PC-9 (cell line): ENCODE results near the gene OFD1. TPM values are rescaled to one million over a fixed set of nuclear protein-coding genes. Genes with fewer than 3 reads are reported as not detected.

Experiments
- BruUV-seq: library from RNA; stranded (reverse); fragments of 400-500 nt; replicated peaks from 2 replicates; lab custom pipeline; 2021; lab: Mats Ljungman, UMichigan
- CTCF ChIA-PET: fragments of 300-600 bp; sonication (Branson Sonifier 250); formaldehyde crosslinking; loops from one replicate; lab custom pipeline; 2022; ENCODE audit warnings: antibody characterized with exemption; lab: Charles Lee
- POLR2A ChIA-PET: fragments of 300-600 bp; sonication (Branson Sonifier 250); formaldehyde crosslinking; loops from one replicate; lab custom pipeline; 2022; ENCODE audit warnings: antibody characterized with exemption; ENCODE audit not compliant: unreplicated experiment; lab: Charles Lee
- DNase-seq, 2 experiments: peaks; one replicate each; pipeline versions ENCODE4 v3.0.0 to v3.0.0-alpha.2; 2015 to 2022; ENCODE audit warnings: mixed read lengths in 1 of 2
- H2AFZ ChIP-seq: fragments of 200-600 bp; sonication (generic); 2 replicates; pipeline ENCODE4 v1.8.1; 2017; ENCODE audit warnings: antibody characterized with exemption
- H3F3A ChIP-seq: fragments of 200-600 bp; sonication (generic); 2 replicates; pipeline ENCODE4 v1.8.1; 2017; ENCODE audit warnings: antibody characterized with exemption, mild to moderate bottlenecking, low read depth; ENCODE audit not compliant: insufficient read depth
- H3K27ac ChIP-seq: fragments of 200-600 bp; sonication (generic); 2 replicates; pipeline ENCODE4 v1.6.1; 2016; ENCODE audit warnings: mixed run types
- H3K27me3 ChIP-seq: fragments of 200-600 bp; sonication (generic); 2 replicates; pipeline ENCODE4 v1.6.1; 2016; ENCODE audit warnings: low read depth, mixed run types; ENCODE audit not compliant: insufficient read depth
- H3K36me3 ChIP-seq: fragments of 200-600 bp; sonication (generic); 2 replicates; pipeline ENCODE4 v1.6.1; 2016; ENCODE audit warnings: low read depth, mixed run types
- H3K4me1 ChIP-seq: fragments of 200-600 bp; sonication (generic); replicated peaks from 2 replicates; pipeline ENCODE4 v1.6.1; 2016; ENCODE audit warnings: mixed run types; ENCODE audit not compliant: insufficient read depth
- H3K4me2 ChIP-seq: fragments of 200-600 bp; sonication (generic); 2 replicates; pipeline ENCODE4 v1.6.1; 2017; ENCODE audit warnings: mixed run types
- H3K4me3 ChIP-seq: fragments of 200-600 bp; sonication (generic); 2 replicates; pipeline ENCODE4 v1.6.1; 2016; ENCODE audit warnings: mixed run types
- H3K79me2 ChIP-seq: fragments of 200-600 bp; sonication (generic); 2 replicates; pipeline ENCODE4 v1.6.1; 2017; ENCODE audit warnings: low read depth, mixed run types
- H3K9me2 ChIP-seq: fragments of 200-600 bp; sonication (generic); 2 replicates; pipeline ENCODE4 v1.8.1; 2017; ENCODE audit warnings: mild to moderate bottlenecking; ENCODE audit not compliant: insufficient read depth
- H3K9me3 ChIP-seq: fragments of 200-600 bp; sonication (generic); 2 replicates; pipeline ENCODE4 v1.8.1; 2016; ENCODE audit warnings: low read depth; ENCODE audit not compliant: insufficient read depth
- H4K20me1 ChIP-seq: fragments of 200-600 bp; sonication (generic); 2 replicates; pipeline ENCODE4 v1.8.1; 2017; ENCODE audit not compliant: insufficient read depth
- EZH2 ChIP-seq: fragments of 200-600 bp; sonication (generic); IDR thresholded peaks from 2 replicates; pipeline ENCODE4 v1.8.0; 2017; ENCODE audit warnings: antibody characterized with exemption, low read depth
- intact Hi-C: fragments of 100-400 bp; cut with micrococcal nuclease; formaldehyde crosslinking; loops from one replicate; pipeline ENCODE4 v1.10.0; 2022; ENCODE audit not compliant: unreplicated experiment
- total RNA-seq: library from RNA; stranded (reverse); gene quantifications from 2 replicates; pipeline ENCODE4 v1.2.3, GENCODE V29; 2021
- TF ChIP-seq, protein P1 (sequence below): fragments of 200-600 bp; sonication (generic); conservative IDR thresholded peaks from 2 replicates; pipeline ENCODE4 v1.6.1; 2017; ENCODE audit warnings: mixed run types, antibody characterized with exemption, mild to moderate bottlenecking, moderate library complexity

OFD1 gene
- total RNA-seq, 1 experiment from 2014 or later: 31.6 TPM

DNA sequence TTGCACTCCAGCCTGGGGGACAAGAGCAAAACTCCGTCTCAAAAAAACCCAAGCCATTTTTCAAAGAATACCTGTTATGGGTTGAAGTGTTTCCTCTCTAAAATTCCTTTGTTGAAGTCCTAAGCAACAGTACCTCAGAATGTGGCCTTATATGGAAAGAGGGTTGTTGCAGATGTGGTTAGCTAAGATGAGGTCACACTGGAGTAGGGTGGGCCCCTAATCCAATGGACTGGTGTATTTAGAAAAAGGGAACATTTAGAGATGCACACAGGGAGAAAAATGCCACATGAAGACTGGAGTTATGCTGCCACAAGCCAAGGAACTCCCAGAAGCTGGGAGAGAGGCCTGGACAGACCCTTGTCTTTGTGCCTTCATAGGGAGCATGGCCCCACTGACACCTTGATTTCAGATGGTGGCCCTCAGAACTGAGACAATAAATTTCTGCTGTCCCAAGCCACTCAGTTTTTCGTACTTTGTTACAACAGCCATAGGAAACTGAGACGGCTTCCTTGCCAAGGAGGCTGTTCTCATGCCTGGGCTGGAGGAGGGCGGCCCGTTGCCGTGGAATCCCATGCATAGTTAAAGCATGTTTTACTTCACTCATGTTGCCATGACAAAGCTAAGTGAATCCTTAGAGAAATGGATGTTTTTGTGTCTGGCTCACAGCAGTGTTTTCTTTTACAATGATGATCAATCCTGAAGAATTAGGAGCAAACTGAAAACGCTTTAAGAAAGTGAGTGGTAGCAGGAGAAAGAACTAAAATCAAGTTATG lies 16.7 kb upstream of the OFD1 start:
- POLR2A ChIA-PET: no interaction called here

DNA sequence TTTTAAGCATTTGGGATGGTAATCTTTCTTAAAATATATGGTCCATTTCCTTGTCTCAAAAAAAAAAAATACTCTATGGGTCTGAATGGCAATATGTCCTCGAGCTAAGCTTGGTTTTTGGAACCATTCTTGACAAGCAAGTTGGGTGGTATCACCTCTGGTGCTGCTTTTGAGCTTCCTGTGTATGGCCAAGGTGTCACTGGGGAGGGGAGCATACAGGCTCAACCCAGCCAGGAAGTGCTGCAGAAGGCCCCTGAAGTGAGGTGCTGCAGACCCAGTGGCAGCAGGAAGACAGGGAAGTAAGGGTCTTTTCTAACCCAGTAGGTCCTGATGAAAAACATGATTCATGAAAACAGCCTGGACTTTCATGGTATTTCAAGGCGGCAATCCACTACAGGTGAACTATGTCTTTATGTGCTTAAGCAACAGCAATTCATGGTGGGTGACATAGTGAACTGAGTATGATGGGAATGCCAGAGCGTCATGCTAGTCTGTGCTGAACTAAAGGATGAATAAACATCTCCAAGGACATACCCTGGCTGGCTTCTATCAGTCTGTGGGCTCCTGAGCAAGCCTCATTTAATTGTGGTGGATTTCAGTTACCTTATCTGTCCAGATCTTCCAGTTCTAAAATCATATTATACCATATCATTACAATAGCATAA lies 15.2 kb upstream of the OFD1 start:
- peaks cover 9% of the 10 kb centered on the region; the same call in 1 of the 2 replicates for H3F3A ChIP-seq
- TF ChIP-seq, protein P1, sequence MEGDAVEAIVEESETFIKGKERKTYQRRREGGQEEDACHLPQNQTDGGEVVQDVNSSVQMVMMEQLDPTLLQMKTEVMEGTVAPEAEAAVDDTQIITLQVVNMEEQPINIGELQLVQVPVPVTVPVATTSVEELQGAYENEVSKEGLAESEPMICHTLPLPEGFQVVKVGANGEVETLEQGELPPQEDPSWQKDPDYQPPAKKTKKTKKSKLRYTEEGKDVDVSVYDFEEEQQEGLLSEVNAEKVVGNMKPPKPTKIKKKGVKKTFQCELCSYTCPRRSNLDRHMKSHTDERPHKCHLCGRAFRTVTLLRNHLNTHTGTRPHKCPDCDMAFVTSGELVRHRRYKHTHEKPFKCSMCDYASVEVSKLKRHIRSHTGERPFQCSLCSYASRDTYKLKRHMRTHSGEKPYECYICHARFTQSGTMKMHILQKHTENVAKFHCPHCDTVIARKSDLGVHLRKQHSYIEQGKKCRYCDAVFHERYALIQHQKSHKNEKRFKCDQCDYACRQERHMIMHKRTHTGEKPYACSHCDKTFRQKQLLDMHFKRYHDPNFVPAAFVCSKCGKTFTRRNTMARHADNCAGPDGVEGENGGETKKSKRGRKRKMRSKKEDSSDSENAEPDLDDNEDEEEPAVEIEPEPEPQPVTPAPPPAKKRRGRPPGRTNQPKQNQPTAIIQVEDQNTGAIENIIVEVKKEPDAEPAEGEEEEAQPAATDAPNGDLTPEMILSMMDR: no peak
- TF ChIP-seq EZH2: no peak
- H3K79me2 ChIP-seq: peaks cover 31% of the 10 kb centered on the region
- peaks cover 3% of the 10 kb centered on the region; the same call in 1 of the 2 replicates for H3K36me3 ChIP-seq
- H3K4me2 ChIP-seq: no peak overlapping the region
- H4K20me1 ChIP-seq: no peaks in the 10 kb centered on the region
- no TSS peak for BruUV-seq
- intact Hi-C loops: no loop called here
- no peak overlapping the region for H3K27ac ChIP-seq
- CTCF ChIA-PET: no interaction called here
- H3K27me3 ChIP-seq: no peaks in the 10 kb centered on the region
- POLR2A ChIA-PET: no interaction called here
- DNase-seq: no peak
- H2AFZ ChIP-seq: no peak overlapping the region
- no peaks in the 10 kb centered on the region for H3K9me2 ChIP-seq
- H3K4me1 ChIP-seq: peaks cover 15% of the 10 kb centered on the region
- no peaks in the 10 kb centered on the region for H3K9me3 ChIP-seq
- no peak overlapping the region for H3K4me3 ChIP-seq

More for the DNA sequence above, 16.7 kb upstream of the OFD1 start:
- Histone ChIP-seq H3K36me3 (peaks cover 4% of the 10 kb centered on the region; the same call in 1 of the 2 replicates), H3K4me2 (no peak overlapping the region), H3K27me3 (no peaks in the 10 kb centered on the region), H3K9me3 (no peaks in the 10 kb centered on the region), H3F3A (peaks cover 8% of the 10 kb centered on the region; the same call in 1 of the 2 replicates), H3K4me3 (no peak overlapping the region), H3K79me2 (peaks cover 21% of the 10 kb centered on the region), H2AFZ (no peak overlapping the region), H3K27ac (no peak overlapping the region), H3K9me2 (no peaks in the 10 kb centered on the region), H4K20me1 (no peaks in the 10 kb centered on the region), H3K4me1 (peaks cover 15% of the 10 kb centered on the region)
- no peak for TF ChIP-seq EZH2
- TF ChIP-seq, protein P1: no peak
- CTCF ChIA-PET: no interaction called here
- DNase-seq: no peak
- BruUV-seq: no TSS peak
- intact Hi-C loops: no loop called here

DNA sequence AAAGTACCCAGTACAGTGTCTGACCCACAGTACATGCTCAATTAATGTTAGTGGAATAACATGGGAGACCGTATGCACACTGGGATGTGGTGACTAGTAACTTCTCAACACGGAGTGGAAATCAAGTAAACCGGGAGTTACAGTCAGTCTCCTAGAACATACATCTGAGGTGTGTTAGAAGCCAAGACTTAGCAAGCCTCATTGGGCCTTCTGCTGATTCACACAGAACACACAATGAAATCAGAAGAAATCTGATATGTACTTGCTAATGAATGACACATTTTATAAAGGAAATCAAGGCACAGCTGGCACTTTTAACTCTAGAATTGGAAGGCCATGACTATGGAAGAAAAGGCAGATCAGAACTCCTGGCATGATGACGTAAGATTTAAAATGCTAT lies 13.2 kb upstream of the OFD1 start:
- Histone ChIP-seq H3K79me2 (peaks cover 37% of the 10 kb centered on the region), H3F3A (peaks cover 9% of the 10 kb centered on the region; the same call in 1 of the 2 replicates), H3K4me1 (peaks cover 15% of the 10 kb centered on the region), H2AFZ (no peak overlapping the region), H3K9me2 (no peaks in the 10 kb centered on the region), H3K4me3 (no peak overlapping the region), H3K9me3 (no peaks in the 10 kb centered on the region), H4K20me1 (no peaks in the 10 kb centered on the region), H3K27ac (0 out of 2 replicates have a peak overlapping the region, but pooled peaks have one; percentile 19), H3K36me3 (no peaks in the 10 kb centered on the region; the same call in 1 of the 2 replicates), H3K27me3 (no peaks in the 10 kb centered on the region), H3K4me2 (peak overlapping the region; percentile 54)
- intact Hi-C loops: no loop called here
- ChIA-PET CTCF (interaction anchor here (0.6 kb wide), 1 partner anchor 908 kb away, joined by 13 read pairs; no protein-coding TSS in a partner anchor), POLR2A (interaction anchor here (0.6 to 0.9 kb wide), 2 partner anchors 13 to 54 kb away, joined by 5 to 18 read pairs; partner anchors contain the start of genes OFD1 and TRAPPC2)
- DNase-seq: no peak
- no TSS peak for BruUV-seq
- TF ChIP-seq, protein P1: no peak
- no peak for TF ChIP-seq EZH2
